GM18517 (cell line): ENCODE measurements around the gene MTCP1.

Source experiments
- ATAC-seq: cut with Tn5 transposase; IDR thresholded peaks from one replicate; pipeline ENCODE4 v1.9.1; 2021; ENCODE audit warnings: mild to moderate bottlenecking, moderate library complexity; ENCODE audit not compliant: unreplicated experiment

MTCP1 gene

DNA sequence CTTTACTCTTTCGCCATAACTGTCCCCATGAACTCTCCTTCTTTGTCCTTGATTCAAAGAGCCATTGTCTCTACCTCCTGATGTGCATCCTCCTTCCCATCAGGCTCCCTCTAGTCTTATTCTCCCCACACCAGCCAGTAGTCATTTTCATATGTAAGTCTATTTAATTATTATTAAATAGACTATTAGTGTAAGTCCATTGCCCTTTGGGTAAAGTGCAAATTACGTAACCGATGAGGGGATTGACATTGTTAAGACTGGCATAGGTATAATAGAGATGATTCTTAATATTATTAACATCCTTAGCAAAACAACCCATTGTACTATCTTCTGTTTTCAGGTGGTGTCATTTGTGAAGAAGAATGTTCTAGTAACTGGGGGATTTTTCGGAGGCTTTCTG, 16.7 kb downstream of the MTCP1 start:
- ATAC-seq = no peak

DNA sequence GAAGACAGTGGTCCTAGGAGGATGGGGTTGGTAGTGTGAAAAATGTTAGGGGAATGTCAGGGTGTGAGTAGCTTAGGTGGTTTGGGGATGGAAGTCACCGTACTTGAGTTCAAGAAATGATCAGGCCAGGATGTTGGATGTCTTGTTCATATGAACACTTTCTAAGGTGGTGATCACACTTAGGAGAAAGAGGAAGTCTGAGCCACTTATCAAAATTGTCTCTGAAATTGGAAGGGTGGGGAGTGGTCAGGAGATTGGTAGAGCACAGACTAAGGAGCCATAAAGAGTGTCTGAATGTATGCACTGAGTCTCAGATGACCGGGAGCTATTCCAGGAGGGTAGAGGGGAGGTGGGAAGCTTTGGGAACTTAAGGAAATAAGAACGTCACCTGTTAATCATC, 17.3 kb downstream of the MTCP1 start:
- no peak for ATAC-seq

DNA sequence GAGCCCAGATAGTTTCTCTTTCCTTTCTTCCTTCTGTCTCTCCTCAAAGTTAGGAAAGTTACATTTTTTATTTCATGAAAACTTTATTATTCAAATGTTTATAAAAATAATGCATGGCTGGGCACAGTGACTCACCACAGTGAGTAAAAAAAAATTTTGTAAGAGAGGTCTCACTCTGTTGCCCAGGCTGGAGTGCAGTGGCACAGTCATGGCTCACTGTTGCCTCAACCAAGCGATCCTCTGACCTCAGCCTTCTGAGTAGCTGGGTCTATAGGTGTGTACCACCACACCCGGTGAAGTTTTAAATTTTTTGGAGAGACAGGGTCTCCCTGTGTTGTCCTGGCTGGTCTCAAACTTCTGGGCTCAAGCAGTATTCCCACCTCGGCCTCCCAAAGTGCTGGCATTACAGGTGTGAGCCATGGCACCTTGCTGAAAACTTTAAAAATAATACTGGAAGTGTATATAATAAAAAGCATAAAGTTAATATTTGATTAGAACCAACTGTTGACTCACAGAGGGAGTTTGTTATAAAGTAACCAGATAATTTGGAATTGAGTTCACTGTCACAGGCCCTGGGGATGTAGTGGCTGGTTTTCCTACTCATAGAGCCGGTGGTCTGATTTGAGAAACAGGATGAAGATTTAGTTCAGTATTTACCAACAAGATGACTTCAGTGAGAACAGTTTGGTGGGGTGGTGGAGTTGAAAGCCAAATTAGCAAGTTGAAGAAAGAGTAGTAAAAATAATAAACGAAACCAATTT, 18.0 kb downstream of the MTCP1 start:
- no peak for ATAC-seq

GRCh38 chrX:155048977-155049619, 21.8 kb downstream of the MTCP1 start:
- ATAC-seq = no peak

DNA sequence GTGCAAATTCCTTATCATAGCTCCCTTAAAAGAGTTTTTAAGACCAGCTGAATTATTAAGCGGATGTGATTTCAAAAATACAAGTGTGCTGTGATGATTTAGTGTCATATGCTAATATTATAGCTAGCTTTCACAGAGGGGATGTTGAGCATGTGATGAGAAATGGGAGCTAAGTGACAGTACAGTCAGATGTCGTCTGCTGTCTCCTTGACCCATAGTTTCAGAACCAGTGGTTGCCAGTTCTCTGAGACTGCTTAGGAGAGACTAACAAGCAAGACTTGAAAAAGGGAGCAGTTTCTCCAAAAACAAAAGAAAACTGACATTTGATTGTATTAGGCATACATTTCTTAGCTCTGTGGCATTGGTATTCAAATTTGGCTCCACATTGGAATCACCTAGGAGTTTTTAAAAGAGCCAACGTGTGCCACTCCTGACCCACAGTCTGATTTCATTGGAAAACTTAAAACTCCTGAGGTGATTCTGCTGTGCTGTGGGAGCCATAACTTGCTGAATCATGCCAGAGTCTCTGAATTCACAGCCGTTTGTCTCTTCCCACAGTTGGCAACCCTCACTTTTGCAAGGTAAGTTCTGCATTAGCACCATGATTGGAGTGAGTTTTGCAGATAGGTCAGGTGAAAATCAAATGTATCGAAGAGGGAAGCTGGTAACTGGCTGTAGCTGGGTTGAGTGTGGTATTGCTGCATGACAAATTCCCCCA, 24.0 kb downstream of the MTCP1 start:
- ATAC-seq = no peak

DNA sequence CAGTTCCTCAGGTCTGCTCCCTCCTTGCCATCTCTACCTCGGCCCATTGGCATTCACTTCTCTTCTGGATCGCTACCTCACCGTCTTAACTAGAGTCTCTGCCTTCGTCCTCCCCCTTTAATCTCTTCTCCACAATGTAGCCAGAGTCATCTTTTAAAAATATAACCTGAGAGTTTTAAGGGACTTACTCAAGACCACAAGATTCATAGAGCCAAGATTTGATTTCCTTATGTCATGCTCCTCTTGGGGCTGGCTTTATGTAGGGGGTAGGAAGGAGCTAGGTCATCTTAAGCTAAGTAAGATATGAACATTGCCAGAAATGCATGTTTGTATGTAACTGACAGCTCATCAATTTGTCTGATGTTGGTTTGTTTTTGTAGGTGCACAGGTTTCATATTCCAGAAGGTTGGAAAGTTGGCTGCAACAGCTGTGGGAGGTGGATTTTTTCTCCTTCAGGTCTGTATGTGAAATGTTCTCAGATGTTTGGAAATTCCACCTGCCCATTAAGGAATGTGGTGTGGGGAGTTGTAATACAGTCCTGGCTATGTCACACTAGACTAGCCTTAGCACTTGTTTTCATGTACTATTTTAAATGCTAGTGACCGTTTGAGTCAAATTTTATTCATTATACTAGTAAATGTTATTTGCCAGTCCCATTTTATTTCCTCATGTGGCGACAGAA, 24.7 kb downstream of the MTCP1 start:
- ATAC-seq = no peak

DNA sequence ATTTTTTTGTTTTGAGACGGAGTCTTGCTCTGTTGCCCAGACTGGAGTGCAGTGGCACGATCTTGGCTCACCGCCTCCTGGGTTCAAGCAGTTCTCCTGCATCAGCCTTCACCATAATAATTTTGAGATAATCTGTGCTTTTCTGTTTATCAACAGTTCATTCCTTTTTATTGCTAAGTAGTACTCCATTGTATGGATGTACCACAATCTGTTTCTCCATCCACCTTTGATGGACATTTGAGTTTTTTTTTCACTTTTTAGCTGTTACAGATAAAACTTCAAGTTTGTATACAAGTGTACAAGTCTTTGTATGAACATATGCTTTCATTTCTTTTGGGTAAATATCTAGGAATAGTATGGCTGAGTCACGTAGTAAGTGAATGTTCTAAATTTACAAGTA, 35.2 kb downstream of the MTCP1 start:
- ATAC-seq = no peak

DNA sequence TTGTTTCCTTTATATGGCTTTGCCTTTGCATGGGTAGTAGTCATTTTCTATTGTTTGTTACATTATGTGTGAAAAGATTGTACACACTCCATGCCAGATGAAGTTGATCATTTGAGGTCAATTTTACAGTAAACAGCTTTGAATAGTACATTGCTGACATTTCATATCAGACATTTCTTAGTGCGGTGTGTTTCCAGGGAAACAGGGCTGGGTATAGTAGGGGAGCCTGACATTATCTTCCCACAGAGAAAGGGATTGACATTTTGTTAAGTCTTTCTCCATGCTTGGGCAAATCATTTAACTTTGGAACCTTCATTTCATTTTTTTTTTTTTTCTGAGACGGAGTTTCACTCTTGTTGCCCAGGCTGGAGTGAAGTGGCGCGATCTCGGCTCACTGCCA, 39.3 kb downstream of the MTCP1 start:
- no peak for ATAC-seq

DNA sequence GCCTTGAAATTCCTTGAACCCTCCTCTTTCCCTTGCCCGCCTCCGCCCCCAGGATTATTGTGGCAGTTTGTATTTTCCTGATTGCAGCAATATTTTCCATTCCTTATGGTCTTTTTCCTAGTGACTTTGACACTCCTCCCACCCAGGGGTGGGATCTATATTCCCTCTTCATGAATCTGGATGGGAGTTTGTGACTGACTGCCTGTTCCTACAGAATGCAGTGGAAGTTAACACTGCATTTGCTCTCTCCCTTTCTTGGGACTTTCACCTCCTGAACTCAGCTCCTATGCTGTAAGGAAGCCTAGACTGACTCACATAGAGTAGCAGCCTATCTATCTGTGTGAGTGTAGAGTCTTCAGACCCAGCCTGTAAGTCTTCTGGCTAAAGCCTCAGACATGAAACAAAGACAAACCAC, 42.1 kb downstream of the MTCP1 start:
- no peak for ATAC-seq

DNA sequence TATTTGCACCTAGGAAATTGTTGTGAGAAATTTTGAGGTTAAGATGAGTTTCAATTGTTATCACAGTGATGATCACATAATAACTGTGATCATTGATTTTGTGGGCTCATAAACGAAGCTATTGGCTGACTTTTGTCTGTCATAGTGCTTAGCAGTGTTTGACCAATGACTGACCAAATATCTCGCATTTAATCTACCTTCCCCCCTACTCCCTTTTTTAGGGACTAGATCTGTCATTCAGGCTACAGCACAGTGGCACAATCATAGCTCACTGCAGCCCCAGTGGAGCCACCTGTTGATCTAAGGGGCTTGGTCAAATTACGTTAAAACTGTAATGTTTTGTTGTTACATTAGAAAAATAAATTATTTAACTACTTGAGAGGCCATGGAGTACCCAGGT, 42.8 kb downstream of the MTCP1 start:
- ATAC-seq = no peak

DNA sequence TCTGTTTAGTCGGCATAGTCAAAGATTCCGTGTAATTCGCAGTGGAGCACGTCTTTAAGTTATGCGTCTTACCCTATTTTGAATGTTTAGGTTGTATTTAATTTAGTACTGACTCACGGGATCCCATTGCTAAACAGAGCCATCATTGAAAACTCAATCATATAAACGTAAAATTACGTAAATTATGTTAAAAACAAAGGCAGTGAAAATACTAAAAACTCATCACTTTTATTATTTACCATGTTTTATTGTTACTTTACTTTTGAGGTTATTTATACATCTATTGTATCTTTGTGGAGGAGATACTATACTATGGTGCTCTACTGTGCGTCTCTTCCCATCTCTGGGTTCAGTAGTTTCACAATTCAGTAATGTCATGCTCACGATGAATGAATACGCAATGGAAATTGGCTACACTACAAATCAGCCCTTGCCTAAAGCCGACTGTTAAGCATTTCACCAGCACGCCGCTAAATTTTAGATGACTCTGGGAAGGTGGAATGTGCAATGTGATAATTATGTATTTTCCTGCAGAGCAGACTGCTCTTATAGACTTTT, 43.3 kb downstream of the MTCP1 start:
- ATAC-seq = peak; percentile 2

DNA sequence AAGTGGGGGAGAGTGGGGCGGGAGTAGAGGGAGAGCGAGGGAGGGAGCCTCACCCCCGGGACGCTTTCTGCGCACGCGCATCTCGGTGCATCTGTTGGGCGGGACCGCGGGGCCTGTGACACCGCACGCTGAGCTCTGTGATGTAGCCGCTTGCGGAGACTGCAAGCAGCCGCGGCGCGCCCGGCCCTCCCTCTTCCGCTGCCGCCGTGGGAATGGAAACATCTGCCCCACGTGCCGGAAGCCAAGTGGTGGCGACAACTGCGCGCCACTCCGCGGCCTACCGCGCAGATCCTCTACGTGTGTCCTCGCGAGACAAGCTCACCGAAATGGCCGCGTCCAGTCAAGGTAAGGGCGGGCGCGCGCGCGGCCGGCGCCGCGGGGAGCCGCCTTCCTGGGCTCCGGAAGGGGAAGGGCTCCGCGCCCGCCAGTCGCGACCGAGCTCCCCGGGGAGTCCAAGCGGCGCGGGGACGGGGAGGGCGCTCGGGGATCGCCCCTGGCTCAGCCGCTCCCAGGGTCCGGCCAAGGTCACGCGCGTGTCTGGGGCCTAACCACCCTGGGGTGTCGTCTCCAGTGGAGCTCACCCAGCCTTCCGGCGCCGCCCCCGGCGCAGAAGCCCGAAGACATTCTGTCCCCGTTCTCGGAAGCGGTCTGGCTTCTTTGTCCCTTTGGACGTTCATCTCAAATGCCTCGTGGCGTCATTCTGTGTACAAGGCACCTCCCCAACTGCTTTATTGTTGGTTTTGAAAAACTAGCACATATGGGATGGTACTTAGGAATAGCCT, 44.0 kb downstream of the MTCP1 start, which contains the start of gene FUNDC2:
FUNDC2 (plus strand) TSS at position 118 of the 782 bp plus-strand sequence; CDS start at position 213, 95 bp downstream.
- ATAC-seq = peak; percentile 89

DNA sequence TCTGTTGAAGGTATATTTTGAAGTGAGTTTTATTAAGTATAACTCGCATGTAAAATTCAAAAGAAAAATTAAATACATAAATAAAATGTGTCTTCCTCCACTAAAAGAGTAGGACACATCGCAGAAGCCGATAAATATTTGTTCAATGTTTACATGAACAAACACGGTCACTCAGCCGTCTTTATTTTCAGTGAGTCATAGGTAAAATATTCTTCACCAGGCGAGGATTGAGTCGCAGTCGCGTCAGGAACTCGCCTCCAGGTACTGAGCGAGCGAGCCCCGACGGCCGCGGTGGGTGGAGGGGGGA, 44.6 kb downstream of the MTCP1 start:
- no peak for ATAC-seq

GRCh38 chrX:155023907-155024833, 46.8 kb downstream of the MTCP1 start:
- no peak for ATAC-seq

- no peak for ATAC-seq
Measured at GRCh38 chrX:155022585-155022984, 48.4 kb downstream of the MTCP1 start, which contains the start of gene F8. TSS of gene F8 (minus strand) at chrX:155022723. CDS start at chrX:155022552, 171 bp downstream.

DNA sequence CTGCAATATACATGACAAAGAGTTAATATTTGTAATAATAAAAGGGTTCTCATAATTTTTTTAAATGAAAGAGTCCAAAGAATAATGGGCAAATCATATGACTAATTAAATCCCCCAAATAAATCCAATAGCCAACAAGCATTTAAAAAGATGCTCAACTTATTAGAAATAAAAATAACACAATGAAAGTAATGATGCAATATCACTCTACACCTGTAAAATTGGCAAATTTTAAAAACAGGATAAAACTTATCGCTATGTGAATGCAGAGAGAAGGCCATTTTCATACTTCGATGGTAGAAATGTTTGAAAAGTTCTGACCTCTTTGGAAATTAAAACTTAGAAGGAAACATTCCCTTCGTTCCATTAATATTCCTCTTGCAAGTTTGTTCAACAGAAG, 50.3 kb downstream of the MTCP1 start:
- no peak for ATAC-seq
